HepG2 (cell line): ENCODE results near the gene FKBP14. TPM values are rescaled to one million over a fixed set of nuclear protein-coding genes. Genes with fewer than 3 reads are reported as not detected.
A peak's percentile ranks its signal among the peaks of the same experiment; 100 is the strongest.

Experiments used
- CEBPB ChIP-seq: IDR thresholded peaks from 2 replicates; pipeline ENCODE4 v1.6.1; 2011; ENCODE audit warnings: low read depth, low read length, improper control_type of control experiment, borderline replicate concordance
- GMEB2 ChIP-seq: IDR thresholded peaks from 2 replicates; pipeline ENCODE4 v1.6.1; 2016; ENCODE audit warnings: missing biosample characterization, missing genetic modification reagents, low read depth
- PHF5A ChIP-seq: IDR thresholded peaks from one replicate; pipeline ENCODE4 v1.6.1; 2018; ENCODE audit warnings: low read depth, missing genetic modification reagents; ENCODE audit not compliant: unreplicated experiment
- RCOR2 ChIP-seq: IDR thresholded peaks from 2 replicates; pipeline ENCODE4 v1.6.1; 2016; ENCODE audit warnings: missing biosample characterization, missing genetic modification reagents
- ZFP1 ChIP-seq: IDR thresholded peaks from 2 replicates; pipeline ENCODE4 v1.6.1; 2016
- ZFP91 ChIP-seq: sonication (generic); formaldehyde crosslinking; IDR thresholded peaks from 2 replicates; pipeline ENCODE4 v1.9.0; 2022; ENCODE audit warnings: missing genetic modification reagents, mild to moderate bottlenecking, borderline replicate concordance
- ZMYM2 ChIP-seq: sonication (generic); formaldehyde crosslinking; IDR thresholded peaks from 2 replicates; pipeline ENCODE4 v1.8.0; 2022; ENCODE audit warnings: mild to moderate bottlenecking, missing genetic modification reagents
- ZNF256 ChIP-seq: sonication (generic); formaldehyde crosslinking; conservative IDR thresholded peaks from 2 replicates; pipeline ENCODE4 v1.4.0; 2020; ENCODE audit warnings: missing genetic modification reagents
- ZNF383 ChIP-seq: sonication (generic); formaldehyde crosslinking; IDR thresholded peaks from 2 replicates; pipeline ENCODE4 v1.4.0; 2020; ENCODE audit warnings: missing genetic modification reagents, mild to moderate bottlenecking, borderline replicate concordance
- ZNF549 ChIP-seq: sonication (generic); formaldehyde crosslinking; IDR thresholded peaks from 2 replicates; pipeline ENCODE4 v1.5.0; 2020; ENCODE audit warnings: missing genetic modification reagents
- ZNF562 ChIP-seq: sonication (generic); formaldehyde crosslinking; IDR thresholded peaks from 2 replicates; pipeline ENCODE4 v1.8.0; 2022; ENCODE audit warnings: missing genetic modification reagents, borderline replicate concordance
- ZNF572 ChIP-seq: sonication (generic); formaldehyde crosslinking; IDR thresholded peaks from 2 replicates; pipeline ENCODE4 v1.5.1; 2020; ENCODE audit warnings: mild to moderate bottlenecking, missing genetic modification reagents
- ZNF776 ChIP-seq: sonication (generic); formaldehyde crosslinking; IDR thresholded peaks from 2 replicates; pipeline ENCODE4 v1.4.0; 2020; ENCODE audit warnings: mild to moderate bottlenecking, missing genetic modification reagents
- polyA plus RNA-seq, 8 experiments: library from polyadenylated mRNA; depleted of rRNA in 3 of 8; stranded (reverse) in 7 of 8; unstranded in 1 of 8; fragments of >200 nt; fragmentation: Illumina TruSeq in 4 of 8; extraction: Trizol in 4 of 8; gene quantifications; 2 replicates each; pipeline versions ENCODE4 v1.2.1 to v1.2.3, GENCODE V29; 2011 to 2016; ENCODE audit warnings: low read depth in 4 of 8, missing spikeins in 1 of 8, mixed read lengths in 1 of 8; ENCODE audit not compliant: insufficient read depth in 1 of 8
- total RNA-seq, 5 experiments: library from RNA; depleted of rRNA; stranded (reverse); fragments of >200 nt; fragmentation: Illumina TruSeq; extraction: Trizol; gene quantifications; 2 replicates each; pipeline ENCODE4 v1.2.3, GENCODE V29; 2016; ENCODE audit warnings: low read depth in 1 of 5
- TF ChIP-seq, protein P1 (sequence below): IDR thresholded peaks from 2 replicates; pipeline ENCODE4 v1.6.1; 2016; ENCODE audit warnings: low read depth
- TF ChIP-seq, protein P2 (sequence below): sonication (generic); formaldehyde crosslinking; IDR thresholded peaks from 2 replicates; pipeline ENCODE4 v1.4.0; 2020; ENCODE audit warnings: missing genetic modification reagents, borderline replicate concordance
- TF ChIP-seq, protein P3 (sequence below): conservative IDR thresholded peaks from 2 replicates; pipeline ENCODE4 v1.6.1; 2018; ENCODE audit warnings: missing genetic modification reagents
- TF ChIP-seq, protein P4 (sequence below): sonication (generic); formaldehyde crosslinking; IDR thresholded peaks from 2 replicates; pipeline ENCODE4 v1.4.0; 2020; ENCODE audit warnings: mild to moderate bottlenecking, missing genetic modification reagents, borderline replicate concordance

Gene FKBP14
- total and polyA plus RNA-seq, 2 of the 13 experiments (the other 11 are each of a cell fraction or from before 2014, with no cell fraction given), result 20.0 to 32.3 TPM

DNA sequence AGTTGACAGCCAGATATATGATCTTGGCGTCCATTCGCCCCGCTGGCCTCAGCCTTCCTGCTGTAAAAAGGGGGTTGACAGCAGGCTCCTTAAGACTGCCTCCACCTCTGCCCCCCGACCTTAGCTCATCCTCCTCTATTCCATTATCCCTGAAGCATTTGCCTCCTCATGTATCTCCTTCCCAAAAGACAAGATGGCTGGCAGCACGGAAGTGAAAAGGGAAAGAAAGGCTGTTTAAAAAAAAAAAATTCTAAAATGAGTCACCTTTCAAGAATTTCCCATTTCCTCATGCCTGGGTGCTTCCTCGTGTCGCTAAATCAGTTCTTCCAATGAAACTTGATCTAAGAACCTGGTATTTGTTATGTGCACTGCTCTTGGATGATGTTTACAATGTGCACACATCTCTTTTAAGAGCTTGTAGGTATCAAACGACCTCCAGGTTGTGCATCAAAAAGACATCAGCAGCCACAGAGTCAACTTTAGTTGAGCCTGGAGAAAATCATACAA lies 38.6 kb downstream of the FKBP14 start (continued):
- TF ChIP-seq RCOR2 (CRISPR knock-in tag) (no peak), ZMYM2 (no peak), CEBPB (peak; percentile 37; the same call in 1 of the 2 replicates), ZNF383 (CRISPR knock-in tag) (no peak), ZFP1 (CRISPR knock-in tag) (no peak), ZNF562 (CRISPR knock-in tag) (no peak), ZNF549 (CRISPR knock-in tag) (no peak), ZFP91 (no peak), GMEB2 (CRISPR knock-in tag) (no peak), PHF5A (CRISPR knock-in tag) (no peak), ZNF572 (CRISPR knock-in tag) (no peak), ZNF776 (CRISPR knock-in tag) (no peak), ZNF256 (CRISPR knock-in tag) (no peak)
- TF ChIP-seq, protein P1, sequence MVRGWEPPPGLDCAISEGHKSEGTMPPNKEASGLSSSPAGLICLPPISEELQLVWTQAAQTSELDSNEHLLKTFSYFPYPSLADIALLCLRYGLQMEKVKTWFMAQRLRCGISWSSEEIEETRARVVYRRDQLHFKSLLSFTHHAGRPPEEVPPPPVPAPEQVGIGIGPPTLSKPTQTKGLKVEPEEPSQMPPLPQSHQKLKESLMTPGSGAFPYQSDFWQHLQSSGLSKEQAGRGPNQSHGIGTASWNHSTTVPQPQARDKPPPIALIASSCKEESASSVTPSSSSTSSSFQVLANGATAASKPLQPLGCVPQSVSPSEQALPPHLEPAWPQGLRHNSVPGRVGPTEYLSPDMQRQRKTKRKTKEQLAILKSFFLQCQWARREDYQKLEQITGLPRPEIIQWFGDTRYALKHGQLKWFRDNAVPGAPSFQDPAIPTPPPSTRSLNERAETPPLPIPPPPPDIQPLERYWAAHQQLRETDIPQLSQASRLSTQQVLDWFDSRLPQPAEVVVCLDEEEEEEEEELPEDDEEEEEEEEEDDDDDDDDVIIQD, result no peak
- TF ChIP-seq, protein P2, sequence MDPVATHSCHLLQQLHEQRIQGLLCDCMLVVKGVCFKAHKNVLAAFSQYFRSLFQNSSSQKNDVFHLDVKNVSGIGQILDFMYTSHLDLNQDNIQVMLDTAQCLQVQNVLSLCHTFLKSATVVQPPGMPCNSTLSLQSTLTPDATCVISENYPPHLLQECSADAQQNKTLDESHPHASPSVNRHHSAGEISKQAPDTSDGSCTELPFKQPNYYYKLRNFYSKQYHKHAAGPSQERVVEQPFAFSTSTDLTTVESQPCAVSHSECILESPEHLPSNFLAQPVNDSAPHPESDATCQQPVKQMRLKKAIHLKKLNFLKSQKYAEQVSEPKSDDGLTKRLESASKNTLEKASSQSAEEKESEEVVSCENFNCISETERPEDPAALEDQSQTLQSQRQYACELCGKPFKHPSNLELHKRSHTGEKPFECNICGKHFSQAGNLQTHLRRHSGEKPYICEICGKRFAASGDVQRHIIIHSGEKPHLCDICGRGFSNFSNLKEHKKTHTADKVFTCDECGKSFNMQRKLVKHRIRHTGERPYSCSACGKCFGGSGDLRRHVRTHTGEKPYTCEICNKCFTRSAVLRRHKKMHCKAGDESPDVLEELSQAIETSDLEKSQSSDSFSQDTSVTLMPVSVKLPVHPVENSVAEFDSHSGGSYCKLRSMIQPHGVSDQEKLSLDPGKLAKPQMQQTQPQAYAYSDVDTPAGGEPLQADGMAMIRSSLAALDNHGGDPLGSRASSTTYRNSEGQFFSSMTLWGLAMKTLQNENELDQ (CRISPR knock-in tag), result no peak
- TF ChIP-seq, protein P3, sequence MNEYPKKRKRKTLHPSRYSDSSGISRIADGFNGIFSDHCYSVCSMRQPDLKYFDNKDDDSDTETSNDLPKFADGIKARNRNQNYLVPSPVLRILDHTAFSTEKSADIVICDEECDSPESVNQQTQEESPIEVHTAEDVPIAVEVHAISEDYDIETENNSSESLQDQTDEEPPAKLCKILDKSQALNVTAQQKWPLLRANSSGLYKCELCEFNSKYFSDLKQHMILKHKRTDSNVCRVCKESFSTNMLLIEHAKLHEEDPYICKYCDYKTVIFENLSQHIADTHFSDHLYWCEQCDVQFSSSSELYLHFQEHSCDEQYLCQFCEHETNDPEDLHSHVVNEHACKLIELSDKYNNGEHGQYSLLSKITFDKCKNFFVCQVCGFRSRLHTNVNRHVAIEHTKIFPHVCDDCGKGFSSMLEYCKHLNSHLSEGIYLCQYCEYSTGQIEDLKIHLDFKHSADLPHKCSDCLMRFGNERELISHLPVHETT, result no peak
- TF ChIP-seq, protein P4, sequence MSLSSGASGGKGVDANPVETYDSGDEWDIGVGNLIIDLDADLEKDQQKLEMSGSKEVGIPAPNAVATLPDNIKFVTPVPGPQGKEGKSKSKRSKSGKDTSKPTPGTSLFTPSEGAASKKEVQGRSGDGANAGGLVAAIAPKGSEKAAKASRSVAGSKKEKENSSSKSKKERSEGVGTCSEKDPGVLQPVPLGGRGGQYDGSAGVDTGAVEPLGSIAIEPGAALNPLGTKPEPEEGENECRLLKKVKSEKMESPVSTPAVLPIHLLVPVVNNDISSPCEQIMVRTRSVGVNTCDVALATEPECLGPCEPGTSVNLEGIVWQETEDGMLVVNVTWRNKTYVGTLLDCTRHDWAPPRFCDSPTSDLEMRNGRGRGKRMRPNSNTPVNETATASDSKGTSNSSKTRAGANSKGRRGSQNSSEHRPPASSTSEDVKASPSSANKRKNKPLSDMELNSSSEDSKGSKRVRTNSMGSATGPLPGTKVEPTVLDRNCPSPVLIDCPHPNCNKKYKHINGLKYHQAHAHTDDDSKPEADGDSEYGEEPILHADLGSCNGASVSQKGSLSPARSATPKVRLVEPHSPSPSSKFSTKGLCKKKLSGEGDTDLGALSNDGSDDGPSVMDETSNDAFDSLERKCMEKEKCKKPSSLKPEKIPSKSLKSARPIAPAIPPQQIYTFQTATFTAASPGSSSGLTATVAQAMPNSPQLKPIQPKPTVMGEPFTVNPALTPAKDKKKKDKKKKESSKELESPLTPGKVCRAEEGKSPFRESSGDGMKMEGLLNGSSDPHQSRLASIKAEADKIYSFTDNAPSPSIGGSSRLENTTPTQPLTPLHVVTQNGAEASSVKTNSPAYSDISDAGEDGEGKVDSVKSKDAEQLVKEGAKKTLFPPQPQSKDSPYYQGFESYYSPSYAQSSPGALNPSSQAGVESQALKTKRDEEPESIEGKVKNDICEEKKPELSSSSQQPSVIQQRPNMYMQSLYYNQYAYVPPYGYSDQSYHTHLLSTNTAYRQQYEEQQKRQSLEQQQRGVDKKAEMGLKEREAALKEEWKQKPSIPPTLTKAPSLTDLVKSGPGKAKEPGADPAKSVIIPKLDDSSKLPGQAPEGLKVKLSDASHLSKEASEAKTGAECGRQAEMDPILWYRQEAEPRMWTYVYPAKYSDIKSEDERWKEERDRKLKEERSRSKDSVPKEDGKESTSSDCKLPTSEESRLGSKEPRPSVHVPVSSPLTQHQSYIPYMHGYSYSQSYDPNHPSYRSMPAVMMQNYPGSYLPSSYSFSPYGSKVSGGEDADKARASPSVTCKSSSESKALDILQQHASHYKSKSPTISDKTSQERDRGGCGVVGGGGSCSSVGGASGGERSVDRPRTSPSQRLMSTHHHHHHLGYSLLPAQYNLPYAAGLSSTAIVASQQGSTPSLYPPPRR (CRISPR knock-in tag), result no peak
